Measurements from ENCODE around the gene PKD1L1. TPM values are rescaled to one million over a fixed set of nuclear protein-coding genes. Genes with fewer than 3 reads are reported as not detected.
A peak's percentile ranks its signal among the peaks of the same experiment; 100 is the strongest.

Gene PKD1L1
- total RNA-seq, 1 experiment from 2014 or later, result 0.17 TPM

DNA sequence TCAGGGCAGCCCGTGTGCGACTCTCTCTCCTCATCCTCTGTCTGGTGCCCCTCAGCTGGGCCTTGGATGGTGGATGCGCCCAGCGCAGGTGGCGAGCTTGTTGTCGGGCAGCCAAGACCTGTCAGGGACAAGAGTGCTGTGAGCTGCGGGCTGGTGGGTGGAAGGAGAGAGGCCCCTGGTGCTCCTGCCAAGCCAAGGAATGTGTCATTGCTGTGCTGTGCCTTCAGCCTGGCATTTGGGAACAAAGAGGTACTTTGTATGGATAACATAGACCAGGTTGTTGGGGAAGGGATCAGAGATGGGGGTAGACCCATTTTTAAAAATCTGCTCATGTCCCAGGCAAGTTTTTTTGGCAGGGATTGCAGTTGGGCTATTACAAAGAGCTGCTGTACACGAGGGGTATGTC lies 120.9 kb downstream of the PKD1L1 start:
- H3K9ac ChIP-seq (ENCODE audit: extremely low read depth, insufficient read length, low read length), result no peak overlapping the region
- H3K4me3 Mint-ChIP-seq, result no peak overlapping the region
- H2AK5ac ChIP-seq (ENCODE audit: insufficient read length, low read length), result no peak overlapping the region
- H3K14ac ChIP-seq (ENCODE audit: insufficient read depth, low read length), result peak overlapping the region; percentile 47; the same call in 1 of the 2 replicates
- WGBS (ENCODE audit: extremely low coverage, insufficient read length, low lambda C conversion rate), result no CpG with 5 or more reads among the region's 8 CpGs
- H2BK12ac ChIP-seq (ENCODE audit: insufficient read length, low read depth, low read length), result no peak overlapping the region
- H3K27me3 ChIP-seq (ENCODE audit: insufficient read depth, low read length), result no peaks in the 10 kb centered on the region
- H2AFZ ChIP-seq (ENCODE audit: low read length), result no peak overlapping the region
- TF ChIP-seq, protein P1, sequence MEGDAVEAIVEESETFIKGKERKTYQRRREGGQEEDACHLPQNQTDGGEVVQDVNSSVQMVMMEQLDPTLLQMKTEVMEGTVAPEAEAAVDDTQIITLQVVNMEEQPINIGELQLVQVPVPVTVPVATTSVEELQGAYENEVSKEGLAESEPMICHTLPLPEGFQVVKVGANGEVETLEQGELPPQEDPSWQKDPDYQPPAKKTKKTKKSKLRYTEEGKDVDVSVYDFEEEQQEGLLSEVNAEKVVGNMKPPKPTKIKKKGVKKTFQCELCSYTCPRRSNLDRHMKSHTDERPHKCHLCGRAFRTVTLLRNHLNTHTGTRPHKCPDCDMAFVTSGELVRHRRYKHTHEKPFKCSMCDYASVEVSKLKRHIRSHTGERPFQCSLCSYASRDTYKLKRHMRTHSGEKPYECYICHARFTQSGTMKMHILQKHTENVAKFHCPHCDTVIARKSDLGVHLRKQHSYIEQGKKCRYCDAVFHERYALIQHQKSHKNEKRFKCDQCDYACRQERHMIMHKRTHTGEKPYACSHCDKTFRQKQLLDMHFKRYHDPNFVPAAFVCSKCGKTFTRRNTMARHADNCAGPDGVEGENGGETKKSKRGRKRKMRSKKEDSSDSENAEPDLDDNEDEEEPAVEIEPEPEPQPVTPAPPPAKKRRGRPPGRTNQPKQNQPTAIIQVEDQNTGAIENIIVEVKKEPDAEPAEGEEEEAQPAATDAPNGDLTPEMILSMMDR (conservative IDR thresholded peaks at IDR 0.05), result no peak
- H3K4me1 Mint-ChIP-seq, result no peaks in the 10 kb centered on the region
- H4K20me1 ChIP-seq (ENCODE audit: control insufficient read depth, insufficient read depth, insufficient read length), result no peaks in the 10 kb centered on the region
- no peak overlapping the region for H2BK120ac ChIP-seq (ENCODE audit: low read depth, low read length, poor library complexity, severe bottlenecking)
- H2BK20ac ChIP-seq (ENCODE audit: low read depth, low read length, poor library complexity, severe bottlenecking), result no peak overlapping the region
- H3K23me2 ChIP-seq (ENCODE audit: insufficient read length, low read depth, low read length, poor library complexity, severe bottlenecking), result no peaks in the 10 kb centered on the region
- no peaks in the 10 kb centered on the region for H3K4me1 ChIP-seq (ENCODE audit: insufficient read depth, low read length)
- no peaks in the 10 kb centered on the region for H3K9me3 Mint-ChIP-seq
- H4K5ac ChIP-seq (ENCODE audit: insufficient read length, low read depth, low read length), result no peak overlapping the region
- 0 out of 2 replicates have a peak, but pooled peaks cover 2% of the 10 kb centered on the region for H3K27me3 Mint-ChIP-seq (ENCODE audit: low read depth)
- H2BK15ac ChIP-seq (ENCODE audit: low read depth, low read length), result no peak overlapping the region
- H3K79me1 ChIP-seq (ENCODE audit: insufficient read depth, low read depth, low read length, poor library complexity, severe bottlenecking), result no peaks in the 10 kb centered on the region
- H3K4me2 ChIP-seq (ENCODE audit: insufficient read depth, insufficient read length, low read length), result no peak overlapping the region
- H3K36me3 Mint-ChIP-seq (ENCODE audit: insufficient read depth in 1 of 3, low read depth in 3 of 3), result no peaks in the 10 kb centered on the region
- no peak overlapping the region for H3K18ac ChIP-seq (ENCODE audit: insufficient read length, low read depth, low read length)
- no peaks in the 10 kb centered on the region for H3K9me3 ChIP-seq (ENCODE audit: control insufficient read depth, low read depth, low read length)
- no peak for DNase-seq
- H4K91ac ChIP-seq (ENCODE audit: insufficient read length, low read depth, low read length), result no peak overlapping the region
- H4K8ac ChIP-seq (replicated peaks; ENCODE audit: insufficient read length, low read depth, low read length), result no peak overlapping the region
- H3K27ac Mint-ChIP-seq, result no peak overlapping the region
- H3K56ac ChIP-seq (ENCODE audit: insufficient read length, low read depth, low read length), result no peak overlapping the region
- H3K4ac ChIP-seq (ENCODE audit: low read depth, low read length), result no peak overlapping the region
- no peaks in the 10 kb centered on the region for H3K79me2 ChIP-seq (ENCODE audit: insufficient read depth, low read length)
- no peak overlapping the region for H3K23ac ChIP-seq (ENCODE audit: insufficient read length, low read depth, low read length)
- H3T11ph ChIP-seq (ENCODE audit: low read length), result no peak overlapping the region
- no peak overlapping the region for H2BK5ac ChIP-seq (ENCODE audit: insufficient read length, low read length)
- H3K27ac ChIP-seq (ENCODE audit: insufficient read length, low read depth, low read length), result no peak overlapping the region
